ENCODE results near the gene RELN. TPM values are rescaled to one million over a fixed set of nuclear protein-coding genes. Genes with fewer than 3 reads are reported as not detected.

Gene RELN
- total and polyA plus RNA-seq, 2 of the 13 experiments (the other 11 are each of a cell fraction or from before 2014, with no cell fraction given) = 315 to 332 TPM

DNA sequence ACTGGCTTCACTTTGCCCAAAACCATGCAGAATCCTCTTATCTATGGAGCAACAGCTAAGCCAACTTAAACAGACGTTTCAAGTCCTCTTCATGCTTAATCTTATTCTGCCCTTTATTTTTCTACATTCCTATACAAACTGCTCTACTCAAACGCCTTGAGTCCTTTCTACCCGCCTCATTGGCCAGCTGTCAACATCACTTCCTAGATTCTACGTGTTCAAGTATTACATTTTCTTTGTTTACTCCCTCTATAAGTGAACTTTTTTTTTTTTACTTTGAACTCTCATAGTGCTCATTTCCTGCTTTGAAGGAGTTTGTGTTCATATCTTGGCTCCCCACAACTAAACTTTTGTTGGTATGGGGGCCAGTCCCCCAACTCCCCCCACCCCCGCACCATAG lies 514.5 kb downstream of the RELN start:
- H3K4me3 ChIP-seq (replicated peaks in 1 of 3; ENCODE audit: insufficient read depth in 1 of 3, low read depth in 2 of 3, low read length in 3 of 3) = no peak overlapping the region
- DNase-seq (ENCODE audit: low spot score) (no peak), ATAC-seq (no peak), FAIRE-seq (no peak)
- no peaks in the 10 kb centered on the region for H3K9me3 ChIP-seq (ENCODE audit: low read length)
- H3K27me3 ChIP-seq (ENCODE audit: control insufficient read depth in 1 of 2, insufficient read depth in 2 of 2, low read length in 2 of 2) = no peaks in the 10 kb centered on the region; a peak in 1 of 5 replicates
- no peak overlapping the region for H3K27ac ChIP-seq (ENCODE audit: extremely low read length, insufficient read depth, low read length)
- no peaks in the 10 kb centered on the region for H3K79me2 ChIP-seq (ENCODE audit: insufficient read depth, low read length)
- H3K4me2 ChIP-seq (ENCODE audit: low read depth, low read length) = no peak overlapping the region
- intact Hi-C loops (cut with micrococcal nuclease; ENCODE audit: unreplicated experiment) (no loop called here), in situ Hi-C loops (cut with HindIII; ENCODE audit: extremely low pct_ligation_motif_present, low pct_unique_long_range_greater_than_20kb) (no loop called here)
- POLR2A ChIA-PET = no interaction called here
- BruUV-seq (replicated peaks) = no TSS peak
- CTCF ChIA-PET (ENCODE audit: low intra/inter-chr PET ratio, low total read pairs) = no interaction called here
- TF ChIP-seq RBM22 (optimal IDR thresholded peaks at IDR 0.05; ENCODE audit: low read length) = peak; percentile 23
- TF ChIP-seq, protein P1, sequence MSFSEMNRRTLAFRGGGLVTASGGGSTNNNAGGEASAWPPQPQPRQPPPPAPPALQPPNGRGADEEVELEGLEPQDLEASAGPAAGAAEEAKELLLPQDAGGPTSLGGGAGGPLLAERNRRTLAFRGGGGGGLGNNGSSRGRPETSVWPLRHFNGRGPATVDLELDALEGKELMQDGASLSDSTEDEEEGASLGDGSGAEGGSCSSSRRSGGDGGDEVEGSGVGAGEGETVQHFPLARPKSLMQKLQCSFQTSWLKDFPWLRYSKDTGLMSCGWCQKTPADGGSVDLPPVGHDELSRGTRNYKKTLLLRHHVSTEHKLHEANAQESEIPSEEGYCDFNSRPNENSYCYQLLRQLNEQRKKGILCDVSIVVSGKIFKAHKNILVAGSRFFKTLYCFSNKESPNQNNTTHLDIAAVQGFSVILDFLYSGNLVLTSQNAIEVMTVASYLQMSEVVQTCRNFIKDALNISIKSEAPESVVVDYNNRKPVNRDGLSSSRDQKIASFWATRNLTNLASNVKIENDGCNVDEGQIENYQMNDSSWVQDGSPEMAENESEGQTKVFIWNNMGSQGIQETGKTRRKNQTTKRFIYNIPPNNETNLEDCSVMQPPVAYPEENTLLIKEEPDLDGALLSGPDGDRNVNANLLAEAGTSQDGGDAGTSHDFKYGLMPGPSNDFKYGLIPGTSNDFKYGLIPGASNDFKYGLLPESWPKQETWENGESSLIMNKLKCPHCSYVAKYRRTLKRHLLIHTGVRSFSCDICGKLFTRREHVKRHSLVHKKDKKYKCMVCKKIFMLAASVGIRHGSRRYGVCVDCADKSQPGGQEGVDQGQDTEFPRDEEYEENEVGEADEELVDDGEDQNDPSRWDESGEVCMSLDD (CRISPR knock-in tag; IDR thresholded peaks at IDR 0.05; ENCODE audit: borderline replicate concordance) = no peak
- 0 out of 2 replicates have a peak, but pooled peaks cover 1% of the 10 kb centered on the region for H4K20me1 ChIP-seq (ENCODE audit: insufficient read depth, low read length)
- no peak overlapping the region for H3K9ac ChIP-seq (ENCODE audit: insufficient read depth, low read depth, low read length)
- 0 out of 5 replicates have a peak, but pooled peaks cover 0 to 3% of the 10 kb centered on the region in 2 experiments for H3K36me3 ChIP-seq (replicated peaks in 1 of 2; ENCODE audit: control insufficient read depth in 1 of 2, insufficient read depth in 2 of 2, low read length in 2 of 2)
- no peaks in the 10 kb centered on the region for H3K4me1 ChIP-seq (ENCODE audit: insufficient read depth, low read length)
- WGBS (ENCODE audit: low lambda C conversion rate) = 61% methylated on average over 5 of the region's 5 CpGs
- H2AFZ ChIP-seq (ENCODE audit: low read length) = no peak overlapping the region

DNA sequence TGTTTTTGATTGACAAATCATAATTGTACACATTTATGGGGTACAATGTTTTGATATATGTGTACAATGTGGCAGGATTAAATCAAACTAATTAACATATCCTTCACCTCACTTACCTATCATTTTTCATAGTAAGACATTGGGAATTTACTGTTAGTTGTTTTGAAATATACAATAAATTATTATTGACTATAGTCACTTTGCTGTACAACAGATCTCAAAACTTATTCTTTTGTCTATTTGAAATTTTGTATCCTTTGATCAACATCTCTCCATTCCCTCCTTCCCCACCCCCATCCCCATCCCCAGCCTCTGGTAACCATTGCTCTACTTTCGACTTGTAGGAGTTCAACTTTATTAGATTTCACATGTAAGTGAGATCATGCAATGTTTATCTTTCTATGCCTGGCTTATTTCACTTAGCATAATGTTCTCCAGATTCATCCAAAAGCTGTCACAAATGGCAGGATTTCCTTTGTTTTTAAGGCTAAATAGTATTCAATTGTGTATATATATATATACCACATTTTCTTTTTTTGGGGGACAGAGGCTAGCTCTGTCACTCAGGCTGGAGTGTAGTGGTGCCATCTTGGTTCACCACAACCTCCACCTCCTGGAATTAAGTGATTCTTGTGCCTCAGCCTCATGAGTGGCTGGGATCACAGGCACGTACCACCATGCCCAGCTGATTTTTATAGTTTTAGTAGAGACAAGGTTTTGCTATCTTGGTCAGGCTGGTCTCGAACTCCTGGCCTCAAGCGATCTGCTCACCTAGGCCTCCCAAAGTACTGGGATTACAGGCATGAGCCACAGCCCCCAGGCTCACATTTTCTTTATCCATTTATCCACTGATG lies 520.1 kb downstream of the RELN start:
- intact Hi-C loops (cut with micrococcal nuclease; ENCODE audit: unreplicated experiment) (no loop called here), in situ Hi-C loops (cut with HindIII; ENCODE audit: extremely low pct_ligation_motif_present, low pct_unique_long_range_greater_than_20kb) (no loop called here)
- Histone ChIP-seq H2AFZ (ENCODE audit: low read length) (no peak overlapping the region), H3K36me3 (replicated peaks in 1 of 2; ENCODE audit: control insufficient read depth in 1 of 2, insufficient read depth in 2 of 2, low read length in 2 of 2) (0 out of 5 replicates have a peak, but pooled peaks cover 0 to 3% of the 10 kb centered on the region in 2 experiments), H4K20me1 (ENCODE audit: insufficient read depth, low read length) (no peaks in the 10 kb centered on the region), H3K9ac (ENCODE audit: insufficient read depth, low read depth, low read length) (no peak overlapping the region), H3K27me3 (ENCODE audit: control insufficient read depth in 1 of 2, insufficient read depth in 2 of 2, low read length in 2 of 2) (no peaks in the 10 kb centered on the region), H3K4me2 (ENCODE audit: low read depth, low read length) (no peak overlapping the region), H3K4me1 (ENCODE audit: insufficient read depth, low read length) (no peaks in the 10 kb centered on the region), H3K4me3 (replicated peaks in 1 of 3; ENCODE audit: insufficient read depth in 1 of 3, low read depth in 2 of 3, low read length in 3 of 3) (no peak overlapping the region), H3K79me2 (ENCODE audit: insufficient read depth, low read length) (no peaks in the 10 kb centered on the region), H3K27ac (ENCODE audit: extremely low read length, insufficient read depth, low read length) (no peak overlapping the region), H3K9me3 (ENCODE audit: low read length) (no peaks in the 10 kb centered on the region)
- no TSS peak for BruUV-seq (replicated peaks)
- POLR2A ChIA-PET = no interaction called here
- FAIRE-seq (no peak), DNase-seq (ENCODE audit: low spot score) (no peak), ATAC-seq (no peak)
- whole genome bisulfite sequencing (ENCODE audit: low lambda C conversion rate) = 54% methylated on average over 4 of the region's 4 CpGs
- peak; percentile 91 for TF ChIP-seq RBM22 (optimal IDR thresholded peaks at IDR 0.05; ENCODE audit: low read length)
- TF ChIP-seq POLR2G (IDR thresholded peaks at IDR 0.05; ENCODE audit: low read depth, low read length) = peak; percentile 50
- TF ChIP-seq, protein P2, sequence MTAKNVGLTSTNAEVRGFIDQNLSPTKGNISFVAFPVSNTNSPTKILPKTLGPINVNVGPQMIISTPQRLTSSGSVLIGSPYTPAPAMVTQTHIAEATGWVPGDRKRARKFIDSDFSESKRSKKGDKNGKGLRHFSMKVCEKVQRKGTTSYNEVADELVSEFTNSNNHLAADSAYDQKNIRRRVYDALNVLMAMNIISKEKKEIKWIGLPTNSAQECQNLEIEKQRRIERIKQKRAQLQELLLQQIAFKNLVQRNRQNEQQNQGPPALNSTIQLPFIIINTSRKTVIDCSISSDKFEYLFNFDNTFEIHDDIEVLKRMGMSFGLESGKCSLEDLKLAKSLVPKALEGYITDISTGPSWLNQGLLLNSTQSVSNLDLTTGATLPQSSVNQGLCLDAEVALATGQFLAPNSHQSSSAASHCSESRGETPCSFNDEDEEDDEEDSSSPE (CRISPR knock-in tag; IDR thresholded peaks at IDR 0.05) = no peak
- peak; percentile 96 for TF ChIP-seq HNRNPK (IDR thresholded peaks at IDR 0.05; ENCODE audit: low read depth, low read length, poor library complexity, severe bottlenecking)
- CTCF ChIA-PET (ENCODE audit: low intra/inter-chr PET ratio, low total read pairs) = no interaction called here
